Measurements from ENCODE around the gene MIDN.
A peak's percentile ranks its signal among the peaks of the same experiment; 100 is the strongest.

MIDN gene

GRCh38 chr19:1265615-1266128, 17.3 kb downstream of the MIDN start:
- Histone ChIP-seq H3K9me3 (ENCODE audit: insufficient read depth, low read depth, low read length) (no peaks in the 10 kb centered on the region), H3K4me2 (ENCODE audit: low read depth, low read length, poor library complexity, severe bottlenecking) (no peak overlapping the region), H4K20me1 (ENCODE audit: insufficient read depth, low read length, poor library complexity, severe bottlenecking) (peaks cover 11% of the 10 kb centered on the region), H2AFZ (ENCODE audit: low read length) (no peak overlapping the region), H3K4me1 (ENCODE audit: insufficient read depth, low read length, poor library complexity, severe bottlenecking) (peaks cover 34% of the 10 kb centered on the region), H3K36me3 (ENCODE audit: insufficient read depth, low read length) (peaks cover 4% of the 10 kb centered on the region; the same call in 1 of the 2 replicates), H3K9ac (ENCODE audit: low read depth, low read length, poor library complexity, severe bottlenecking) (no peak overlapping the region), H3F3A (ENCODE audit: low read depth) (no peaks in the 10 kb centered on the region), H3K79me2 (ENCODE audit: insufficient read depth, low read length) (peaks cover 12% of the 10 kb centered on the region), H3K4me3 (ENCODE audit: low read length, poor library complexity, severe bottlenecking) (no peak overlapping the region), H3K27me3 (ENCODE audit: insufficient read depth, low read length, poor library complexity, severe bottlenecking) (peaks cover 4% of the 10 kb centered on the region), H3K9me2 (replicated peaks; ENCODE audit: low read depth, low read length) (no peaks in the 10 kb centered on the region)
- TF ChIP-seq CTCF (conservative IDR thresholded peaks at IDR 0.05; ENCODE audit: low read length): no peak
- TF ChIP-seq EZH2phosphoT487 (IDR thresholded peaks at IDR 0.05; ENCODE audit: borderline replicate concordance): no peak

DNA sequence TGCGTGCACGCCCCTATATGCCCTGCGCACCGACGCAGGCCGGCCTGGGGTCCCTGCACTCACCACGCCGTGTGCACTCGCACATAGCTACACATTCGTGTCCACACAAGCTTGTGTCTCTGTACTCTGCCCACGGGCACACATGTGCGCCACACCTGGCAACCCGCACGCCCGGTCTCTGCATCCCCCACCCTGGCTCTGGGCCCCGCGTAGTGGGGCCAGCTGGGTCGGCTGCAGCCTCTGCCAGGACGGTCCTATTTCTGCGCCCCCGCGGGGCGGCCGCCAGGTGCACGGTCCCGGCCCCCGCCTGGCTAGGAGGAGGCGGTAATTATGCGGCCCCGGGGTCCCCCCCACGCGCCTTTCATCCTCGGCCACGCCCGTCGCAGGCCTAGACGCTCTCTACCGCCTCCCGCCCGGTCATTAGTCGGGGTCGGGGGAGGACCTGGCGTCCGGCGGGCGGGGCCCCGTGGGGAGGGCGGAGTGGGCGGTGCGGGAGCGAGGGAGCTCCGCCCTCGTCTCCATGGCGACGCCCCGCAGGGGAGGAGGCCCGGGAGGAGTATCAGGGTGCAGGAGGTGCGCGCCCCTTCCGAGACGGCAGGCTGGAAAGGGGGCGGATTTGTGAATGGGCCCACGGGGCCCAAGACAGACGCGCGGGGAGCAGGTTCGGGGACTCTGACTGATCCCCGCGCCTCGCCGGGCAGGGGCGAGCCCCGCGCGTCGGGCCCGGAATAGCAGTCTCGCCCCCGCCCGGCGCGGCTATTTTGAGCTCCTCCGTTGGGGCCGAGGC, 17.9 kb downstream of the MIDN start:
- Histone ChIP-seq H3K9me3 (ENCODE audit: insufficient read depth, low read depth, low read length) (no peaks in the 10 kb centered on the region), H3F3A (ENCODE audit: low read depth) (no peaks in the 10 kb centered on the region), H3K36me3 (ENCODE audit: insufficient read depth, low read length) (peaks cover 11% of the 10 kb centered on the region; the same call in 1 of the 2 replicates), H2AFZ (ENCODE audit: low read length) (peak overlapping the region; percentile 85), H3K9ac (ENCODE audit: low read depth, low read length, poor library complexity, severe bottlenecking) (peak overlapping the region; percentile 53), H3K79me2 (ENCODE audit: insufficient read depth, low read length) (peaks cover 19% of the 10 kb centered on the region), H3K4me2 (ENCODE audit: low read depth, low read length, poor library complexity, severe bottlenecking) (peak overlapping the region; percentile 95), H3K9me2 (replicated peaks; ENCODE audit: low read depth, low read length) (no peaks in the 10 kb centered on the region), H4K20me1 (ENCODE audit: insufficient read depth, low read length, poor library complexity, severe bottlenecking) (peaks cover 18% of the 10 kb centered on the region), H3K27me3 (ENCODE audit: insufficient read depth, low read length, poor library complexity, severe bottlenecking) (peaks cover 4% of the 10 kb centered on the region), H3K4me3 (ENCODE audit: low read length, poor library complexity, severe bottlenecking) (peak overlapping the region; percentile 70), H3K4me1 (ENCODE audit: insufficient read depth, low read length, poor library complexity, severe bottlenecking) (peaks cover 38% of the 10 kb centered on the region)
- no peak for TF ChIP-seq EZH2phosphoT487 (IDR thresholded peaks at IDR 0.05; ENCODE audit: borderline replicate concordance)
- TF ChIP-seq CTCF (conservative IDR thresholded peaks at IDR 0.05; ENCODE audit: low read length): no peak

GRCh38 chr19:1266916-1267476, 18.6 kb downstream of the MIDN start:
- Histone ChIP-seq H3K4me2 (ENCODE audit: low read depth, low read length, poor library complexity, severe bottlenecking) (peak overlapping the region; percentile 95), H3K4me1 (ENCODE audit: insufficient read depth, low read length, poor library complexity, severe bottlenecking) (peaks cover 38% of the 10 kb centered on the region), H3K9me2 (replicated peaks; ENCODE audit: low read depth, low read length) (no peaks in the 10 kb centered on the region), H3K4me3 (ENCODE audit: low read length, poor library complexity, severe bottlenecking) (peak overlapping the region; percentile 70), H3K79me2 (ENCODE audit: insufficient read depth, low read length) (peaks cover 25% of the 10 kb centered on the region), H2AFZ (ENCODE audit: low read length) (peak overlapping the region; percentile 85), H3K27me3 (ENCODE audit: insufficient read depth, low read length, poor library complexity, severe bottlenecking) (peaks cover 4% of the 10 kb centered on the region), H3K36me3 (ENCODE audit: insufficient read depth, low read length) (peaks cover 18% of the 10 kb centered on the region; the same call in 1 of the 2 replicates), H4K20me1 (ENCODE audit: insufficient read depth, low read length, poor library complexity, severe bottlenecking) (peaks cover 24% of the 10 kb centered on the region), H3K9me3 (ENCODE audit: insufficient read depth, low read depth, low read length) (no peaks in the 10 kb centered on the region), H3K9ac (ENCODE audit: low read depth, low read length, poor library complexity, severe bottlenecking) (peak overlapping the region; percentile 53), H3F3A (ENCODE audit: low read depth) (peaks cover under 1% of the 10 kb centered on the region; the same call in 1 of the 2 replicates)
- TF ChIP-seq EZH2phosphoT487 (IDR thresholded peaks at IDR 0.05; ENCODE audit: borderline replicate concordance) (no peak), CTCF (conservative IDR thresholded peaks at IDR 0.05; ENCODE audit: low read length) (peak; percentile 77)

Data from Loucy (cell line).